Left lung (tissue), 10 donors: ENCODE results near the gene ZNF839. TPM values are rescaled to one million over a fixed set of nuclear protein-coding genes. Genes with fewer than 3 reads are reported as not detected.

Source experiments
- ATAC-seq: fragments of 200-7000 bp; cut with Tn5 transposase; one replicate; pipeline ENCODE4 v1.9.1; 2020; ENCODE audit warnings: moderate library complexity
- DNase-seq, 4 donors: peaks; one replicate each; pipeline ENCODE4 v3.0.0-alpha.2; 2013 to 2020
- H3K27ac ChIP-seq, 2 donors: fragments of 200-600 bp; sonication (generic) in 1 of 2; one replicate each; pipeline versions ENCODE4 v1.5.0 to v1.8.0; 2020 to 2021
- H3K27me3 ChIP-seq, 2 donors: fragments of 200-600 bp; sonication (generic) in 1 of 2; one replicate each; pipeline versions ENCODE4 v1.5.0 to v1.8.0; 2020 to 2021
- H3K36me3 ChIP-seq, 2 donors: fragments of 200-600 bp; sonication (generic) in 1 of 2; one replicate each; pipeline versions ENCODE4 v1.5.0 to v1.8.0; 2020 to 2021
- H3K4me1 ChIP-seq, 2 donors: fragments of 200-600 bp; one replicate each; pipeline ENCODE4 v1.8.0; 2021
- H3K4me3 ChIP-seq, 2 donors: fragments of 200-600 bp; sonication (generic) in 1 of 2; one replicate each; pipeline versions ENCODE4 v1.5.0 to v1.8.0; 2020 to 2021; ENCODE audit warnings: mild to moderate bottlenecking in 1 of 2
- H3K9me3 ChIP-seq, 2 donors: fragments of 200-600 bp; sonication (generic) in 1 of 2; one replicate each; pipeline versions ENCODE4 v1.5.0 to v1.8.0; 2020 to 2021
- CTCF ChIP-seq, 2 donors: fragments of 200-600 bp; sonication (generic) in 1 of 2; IDR thresholded peaks; one replicate each; pipeline versions ENCODE4 v1.5.0 to v1.8.0; 2021; ENCODE audit warnings: antibody characterized with exemption in 2 of 2
- intact Hi-C, 2 donors: fragments of 100-400 bp; cut with DNase I; formaldehyde crosslinking; loops; one replicate each; pipeline versions ENCODE4 v1.11.2 to v1.14.2; 2022
- polyA plus RNA-seq, 6 donors: library from polyadenylated mRNA; unstranded; fragments of 120-200 nt; gene quantifications; one replicate each; pipeline ENCODE4 v1.2.1, GENCODE V29; 2013; ENCODE audit not compliant: insufficient read length in 6 of 6
- total RNA-seq, 2 donors: library from RNA; stranded (reverse); fragmentation: NEBNext Ultra II Directional; extraction: Animal tissue kit (Norgen Biotek cat#: 25700); gene quantifications; one replicate each; pipeline ENCODE4 v1.2.1, GENCODE V29; 2021
- donor health status: DM: no; HTN: yes; CAD: no.
- donor health status: DM: no; HTN: no; CAD: no.

Gene ZNF839
- total and polyA plus RNA-seq, 8 donors = 8.8 to 18.2 (median 14.4) TPM

DNA sequence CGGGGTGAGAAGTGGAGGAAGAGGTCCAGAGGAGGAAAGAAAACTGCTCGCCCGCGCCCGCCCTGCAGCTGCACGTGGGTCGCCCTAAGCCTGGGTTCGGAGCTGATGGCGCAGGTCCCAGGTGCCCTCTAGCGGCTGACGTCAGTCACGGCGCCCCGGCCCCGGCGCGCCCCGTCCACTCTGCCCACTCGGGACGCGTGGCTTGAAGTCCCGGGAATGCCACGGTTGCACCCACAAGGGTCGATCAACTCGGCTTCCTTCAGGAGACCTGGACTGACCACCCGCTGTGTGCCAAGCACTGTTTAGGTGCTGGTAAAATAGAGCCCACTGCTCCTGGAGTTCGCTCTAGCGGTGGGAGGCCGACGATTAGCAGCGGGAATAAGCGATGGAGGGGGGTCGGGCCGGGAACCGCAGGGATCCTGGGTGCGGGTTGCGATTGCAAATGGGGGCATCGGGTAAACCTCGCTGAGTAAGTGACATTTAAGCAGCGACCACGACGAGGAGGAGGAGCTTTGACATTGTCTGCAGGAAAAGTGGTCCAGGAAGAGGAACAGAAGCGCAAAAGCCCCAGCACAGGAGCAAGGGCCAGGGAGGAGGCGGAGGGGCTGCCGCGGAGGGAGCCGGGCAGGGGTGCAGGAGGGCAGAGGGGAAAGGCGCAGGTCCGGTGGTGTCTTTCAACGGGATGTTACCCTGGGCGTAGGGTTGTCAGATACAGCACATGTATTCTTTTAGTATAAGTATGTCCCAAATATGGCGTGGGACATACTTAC is 5.1 kb upstream of the ZNF839 start:
- DNase-seq = peak; percentile 81 to 97 (median 90)
- peak overlapping the region in 1 of 2 donors; percentile 23 for H3K27ac ChIP-seq
- H3K4me3 ChIP-seq = peak overlapping the region; percentile 38 to 53
- peak; percentile 80 for ATAC-seq
- TF ChIP-seq CTCF (IDR thresholded peaks at IDR 0.05) = peak; percentile 94 to 96
- intact Hi-C loops = loop anchor here in 1 of 2 donors (5.0 kb wide), 1 partner anchor 82 kb away; no protein-coding TSS in a partner anchor
- H3K9me3 ChIP-seq = no peaks in the 10 kb centered on the region
- H3K36me3 ChIP-seq = no peaks in the 10 kb centered on the region
- H3K4me1 ChIP-seq = peaks cover 3 to 42% of the 10 kb centered on the region in 2 donors
- H3K27me3 ChIP-seq = no peaks in the 10 kb centered on the region

DNA sequence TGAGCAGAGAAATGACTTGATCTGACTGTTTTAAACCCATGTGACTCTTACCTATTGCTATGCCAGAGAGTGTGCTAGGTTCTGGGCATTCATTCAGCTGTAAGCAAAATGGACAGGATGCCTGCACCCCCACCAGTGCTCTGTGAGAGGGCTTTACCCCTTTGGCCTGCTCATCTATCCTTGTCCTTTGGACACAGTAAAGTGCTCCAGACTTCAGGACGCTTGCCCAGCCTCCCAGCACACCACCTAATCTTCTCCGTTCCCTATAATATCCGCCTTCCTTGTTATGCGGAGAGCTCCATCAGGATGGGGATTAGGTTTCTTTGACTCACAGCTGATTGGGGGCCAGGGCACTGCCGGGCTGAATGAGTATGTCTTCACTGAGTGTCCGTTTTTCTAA is 4.4 kb upstream of the ZNF839 start:
- Histone ChIP-seq H3K27me3 (no peaks in the 10 kb centered on the region), H3K9me3 (no peaks in the 10 kb centered on the region), H3K36me3 (no peaks in the 10 kb centered on the region), H3K4me3 (no peak overlapping the region), H3K27ac (no peak overlapping the region), H3K4me1 (peaks cover 3 to 44% of the 10 kb centered on the region in 2 donors)
- ATAC-seq = no peak
- no peak for DNase-seq
- no peak for TF ChIP-seq CTCF (IDR thresholded peaks at IDR 0.05)
- intact Hi-C loops = no loop called here

GRCh38 chr14:102316338-102316742 is 3.2 kb upstream of the ZNF839 start:
- no peaks in the 10 kb centered on the region for H3K9me3 ChIP-seq
- intact Hi-C loops = no loop called here
- TF ChIP-seq CTCF (IDR thresholded peaks at IDR 0.05) = no peak
- H3K27me3 ChIP-seq = no peaks in the 10 kb centered on the region
- peak overlapping the region; percentile 45 to 57 for H3K4me3 ChIP-seq
- ATAC-seq = peak; percentile 12
- peak in 1 of 4 donors; percentile 80 for DNase-seq
- no peaks in the 10 kb centered on the region for H3K36me3 ChIP-seq
- H3K27ac ChIP-seq = peak overlapping the region; percentile 71 to 89
- peaks cover 3 to 49% of the 10 kb centered on the region in 2 donors for H3K4me1 ChIP-seq

GRCh38 chr14:102316743-102317563 is 2.6 kb upstream of the ZNF839 start:
- Histone ChIP-seq H3K4me1 (peaks cover 3 to 49% of the 10 kb centered on the region in 2 donors), H3K27ac (peak overlapping the region; percentile 75 to 89), H3K4me3 (peak overlapping the region; percentile 45 to 57), H3K9me3 (no peaks in the 10 kb centered on the region), H3K27me3 (no peaks in the 10 kb centered on the region), H3K36me3 (no peaks in the 10 kb centered on the region)
- peak; percentile 82 for ATAC-seq
- intact Hi-C loops = no loop called here
- DNase-seq = peak; percentile 89 to 98 (median 94)
- peak; percentile 66 to 75 for TF ChIP-seq CTCF (IDR thresholded peaks at IDR 0.05)
